ENCODE data around the gene POM121L12. TPM values are rescaled to one million over a fixed set of nuclear protein-coding genes. Genes with fewer than 3 reads are reported as not detected.

Gene POM121L12
- total and polyA plus RNA-seq, 2 of the 13 experiments (the other 11 are each of a cell fraction or from before 2014, with no cell fraction given): not detected

DNA sequence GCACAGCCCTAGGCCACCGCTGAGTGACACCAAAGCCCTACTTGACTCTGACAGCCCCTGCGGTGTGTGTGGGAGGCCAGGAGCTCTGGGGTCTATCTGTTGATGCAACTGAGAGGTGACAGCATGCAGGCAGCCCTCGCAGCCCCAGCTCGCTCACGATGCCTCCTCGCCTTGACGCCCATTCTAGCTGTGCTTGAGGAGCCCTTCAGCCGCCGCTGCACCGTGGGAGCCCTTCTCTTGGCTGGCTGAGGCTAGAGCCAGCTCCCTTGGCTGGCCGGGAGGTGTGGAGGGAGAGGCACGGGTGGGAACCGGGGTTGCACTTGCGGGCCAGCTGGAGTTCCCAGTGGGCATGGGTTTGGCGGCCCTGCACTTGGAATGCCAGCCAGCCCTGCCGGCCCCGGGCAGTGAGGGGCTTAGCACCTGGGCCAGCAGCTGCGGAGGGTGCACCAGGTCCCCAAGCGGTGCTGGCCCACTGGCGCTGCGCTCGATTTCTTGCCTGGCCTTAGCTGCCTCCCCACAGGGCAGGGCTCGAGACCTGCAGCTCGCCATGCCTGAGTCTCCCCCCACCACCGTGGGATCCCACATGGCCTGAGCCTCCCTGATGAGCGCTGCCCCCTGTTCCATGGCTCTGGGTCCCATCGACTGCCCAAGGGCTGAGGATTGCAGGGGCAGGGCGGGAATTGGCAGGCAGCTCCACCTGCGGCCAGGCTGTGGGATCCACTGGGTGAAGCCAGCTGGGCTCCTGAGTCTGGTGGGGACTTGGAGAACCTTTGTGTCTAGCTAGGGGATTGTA is 31.6 kb upstream of the POM121L12 start:
- Histone ChIP-seq H3K4me3 (replicated peaks in 1 of 3; ENCODE audit: insufficient read depth in 1 of 3, low read depth in 2 of 3, low read length in 3 of 3) (no peak overlapping the region), H3K9ac (ENCODE audit: insufficient read depth, low read depth, low read length) (no peak overlapping the region), H3K9me3 (ENCODE audit: low read length) (peaks cover 68% of the 10 kb centered on the region), H3K79me2 (ENCODE audit: insufficient read depth, low read length) (no peaks in the 10 kb centered on the region), H3K4me2 (ENCODE audit: low read depth, low read length) (no peak overlapping the region), H4K20me1 (ENCODE audit: insufficient read depth, low read length) (no peaks in the 10 kb centered on the region), H3K27me3 (ENCODE audit: control insufficient read depth in 1 of 2, insufficient read depth in 2 of 2, low read length in 2 of 2) (no peaks in the 10 kb centered on the region), H2AFZ (ENCODE audit: low read length) (no peak overlapping the region), H3K4me1 (ENCODE audit: insufficient read depth, low read length) (no peaks in the 10 kb centered on the region), H3K36me3 (replicated peaks in 1 of 2; ENCODE audit: control insufficient read depth in 1 of 2, insufficient read depth in 2 of 2, low read length in 2 of 2) (no peaks in the 10 kb centered on the region), H3K27ac (ENCODE audit: extremely low read length, insufficient read depth, low read length) (no peak overlapping the region)
- FAIRE-seq: no peak
- ATAC-seq: no peak
- intact Hi-C loops (cut with micrococcal nuclease; ENCODE audit: unreplicated experiment): no loop called here
- in situ Hi-C loops (cut with HindIII; ENCODE audit: extremely low pct_ligation_motif_present, low pct_unique_long_range_greater_than_20kb): no loop called here
- BruUV-seq (replicated peaks): no TSS peak
- no peak for TF ChIP-seq ZNF468 (CRISPR knock-in tag; IDR thresholded peaks at IDR 0.05)
- no peak for TF ChIP-seq ZNF383 (CRISPR knock-in tag; IDR thresholded peaks at IDR 0.05; ENCODE audit: borderline replicate concordance)
- no peak for TF ChIP-seq ZBTB7A (CRISPR knock-in tag; IDR thresholded peaks at IDR 0.05)
- TF ChIP-seq, protein P1, sequence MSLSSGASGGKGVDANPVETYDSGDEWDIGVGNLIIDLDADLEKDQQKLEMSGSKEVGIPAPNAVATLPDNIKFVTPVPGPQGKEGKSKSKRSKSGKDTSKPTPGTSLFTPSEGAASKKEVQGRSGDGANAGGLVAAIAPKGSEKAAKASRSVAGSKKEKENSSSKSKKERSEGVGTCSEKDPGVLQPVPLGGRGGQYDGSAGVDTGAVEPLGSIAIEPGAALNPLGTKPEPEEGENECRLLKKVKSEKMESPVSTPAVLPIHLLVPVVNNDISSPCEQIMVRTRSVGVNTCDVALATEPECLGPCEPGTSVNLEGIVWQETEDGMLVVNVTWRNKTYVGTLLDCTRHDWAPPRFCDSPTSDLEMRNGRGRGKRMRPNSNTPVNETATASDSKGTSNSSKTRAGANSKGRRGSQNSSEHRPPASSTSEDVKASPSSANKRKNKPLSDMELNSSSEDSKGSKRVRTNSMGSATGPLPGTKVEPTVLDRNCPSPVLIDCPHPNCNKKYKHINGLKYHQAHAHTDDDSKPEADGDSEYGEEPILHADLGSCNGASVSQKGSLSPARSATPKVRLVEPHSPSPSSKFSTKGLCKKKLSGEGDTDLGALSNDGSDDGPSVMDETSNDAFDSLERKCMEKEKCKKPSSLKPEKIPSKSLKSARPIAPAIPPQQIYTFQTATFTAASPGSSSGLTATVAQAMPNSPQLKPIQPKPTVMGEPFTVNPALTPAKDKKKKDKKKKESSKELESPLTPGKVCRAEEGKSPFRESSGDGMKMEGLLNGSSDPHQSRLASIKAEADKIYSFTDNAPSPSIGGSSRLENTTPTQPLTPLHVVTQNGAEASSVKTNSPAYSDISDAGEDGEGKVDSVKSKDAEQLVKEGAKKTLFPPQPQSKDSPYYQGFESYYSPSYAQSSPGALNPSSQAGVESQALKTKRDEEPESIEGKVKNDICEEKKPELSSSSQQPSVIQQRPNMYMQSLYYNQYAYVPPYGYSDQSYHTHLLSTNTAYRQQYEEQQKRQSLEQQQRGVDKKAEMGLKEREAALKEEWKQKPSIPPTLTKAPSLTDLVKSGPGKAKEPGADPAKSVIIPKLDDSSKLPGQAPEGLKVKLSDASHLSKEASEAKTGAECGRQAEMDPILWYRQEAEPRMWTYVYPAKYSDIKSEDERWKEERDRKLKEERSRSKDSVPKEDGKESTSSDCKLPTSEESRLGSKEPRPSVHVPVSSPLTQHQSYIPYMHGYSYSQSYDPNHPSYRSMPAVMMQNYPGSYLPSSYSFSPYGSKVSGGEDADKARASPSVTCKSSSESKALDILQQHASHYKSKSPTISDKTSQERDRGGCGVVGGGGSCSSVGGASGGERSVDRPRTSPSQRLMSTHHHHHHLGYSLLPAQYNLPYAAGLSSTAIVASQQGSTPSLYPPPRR (CRISPR knock-in tag; IDR thresholded peaks at IDR 0.05; ENCODE audit: borderline replicate concordance): no peak
- no peak for TF ChIP-seq MAFG (CRISPR knock-in tag; IDR thresholded peaks at IDR 0.05)
- no peak for TF ChIP-seq BCL6 (CRISPR knock-in tag; IDR thresholded peaks at IDR 0.05)
- 60% methylated on average over 2 of the region's 29 CpGs for WGBS (ENCODE audit: low lambda C conversion rate)
- ChIA-PET CTCF (ENCODE audit: low intra/inter-chr PET ratio, low total read pairs) (no interaction called here), POLR2A (no interaction called here)
- no peak for DNase-seq (ENCODE audit: low spot score)

All from HepG2 (cell line).